ENCODE results near the gene NFILZ. TPM values are rescaled to one million over a fixed set of nuclear protein-coding genes. Genes with fewer than 3 reads are reported as not detected.
"Not testable (repeated sequence)": the region's sequence is repeated elsewhere in the genome, so short reads cannot be mapped to it uniquely, and the experiment has no call there.

The NFILZ gene
- total RNA-seq, 6 donors from 2014 or later: not detected

- Histone ChIP-seq H3K36me3 (no peaks in the 10 kb centered on the region), H3K27ac (no peak overlapping the region), H3K9me3 (no peaks in the 10 kb centered on the region), H3K4me1 (peaks cover 4 to 20% (median 8%) of the 10 kb centered on the region in 4 donors), H3K27me3 (no peaks in the 10 kb centered on the region), H3K4me3 (no peak overlapping the region)
- DNase-seq (no peak), ATAC-seq (ENCODE audit: low FRiP score in 2 of 2) (no peak)
- WGBS, 2 donors: 24 to 31% methylated on average over 6 of the region's 6 CpGs
- TF ChIP-seq POLR2A (IDR thresholded peaks at IDR 0.05): no peak
- no peak for TF ChIP-seq EP300 (IDR thresholded peaks at IDR 0.05)
- no peak for TF ChIP-seq CTCF (IDR thresholded peaks at IDR 0.05)
- no peak for TF ChIP-seq POLR2AphosphoS5 (IDR thresholded peaks at IDR 0.05)
These were observed 15.4 kb upstream of the NFILZ start for GRCh38 chr19:8615024-8615423.

- peak; percentile 67 to 76 for ATAC-seq (ENCODE audit: low FRiP score in 2 of 2)
- 30 to 36% methylated on average over 22 to 23 of the region's 23 CpGs for WGBS, 2 donors
- TF ChIP-seq CTCF (IDR thresholded peaks at IDR 0.05): peak; percentile 67 to 92 (median 76)
- no peak for TF ChIP-seq POLR2AphosphoS5 (IDR thresholded peaks at IDR 0.05)
- H3K9me3 ChIP-seq: no peaks in the 10 kb centered on the region
- no peak overlapping the region for H3K27ac ChIP-seq
- peak in 1 of 2 donors; percentile 75 for DNase-seq
- H3K27me3 ChIP-seq: no peaks in the 10 kb centered on the region
- H3K4me3 ChIP-seq: no peak overlapping the region
- H3K4me1 ChIP-seq: peaks cover 0 to 11% (median 5%) of the 10 kb centered on the region in 4 donors
- no peaks in the 10 kb centered on the region for H3K36me3 ChIP-seq
These were observed 14.4 kb upstream of the NFILZ start for GRCh38 chr19:8615813-8616596.

- Histone ChIP-seq H3K9me3 (no peaks in the 10 kb centered on the region), H3K36me3 (no peaks in the 10 kb centered on the region), H3K4me1 (peaks cover 0 to 4% (median 0%) of the 10 kb centered on the region in 4 donors), H3K27ac (no peak overlapping the region), H3K27me3 (no peaks in the 10 kb centered on the region), H3K4me3 (no peak overlapping the region)
- TF ChIP-seq CTCF (IDR thresholded peaks at IDR 0.05) (no peak), POLR2A (IDR thresholded peaks at IDR 0.05) (no peak), EP300 (IDR thresholded peaks at IDR 0.05) (no peak), POLR2AphosphoS5 (IDR thresholded peaks at IDR 0.05) (no peak)
- WGBS, 2 donors: 68 to 85% methylated on average over 6 of the region's 6 CpGs
- ATAC-seq (ENCODE audit: low FRiP score in 2 of 2): no peak
- DNase-seq: no peak
These were observed 13.6 kb upstream of the NFILZ start for GRCh38 chr19:8616861-8617260.

- DNase-seq; H3K4me1 ChIP-seq; H3K4me3 ChIP-seq; H3K9me3 ChIP-seq; ATAC-seq (ENCODE audit: low FRiP score in 2 of 2); H3K27ac ChIP-seq; H3K36me3 ChIP-seq; H3K27me3 ChIP-seq: not testable (repeated sequence)
- 78 to 83% methylated on average over 12 to 15 of the region's 15 CpGs for WGBS, 2 donors
These were observed 13.1 kb upstream of the NFILZ start for GRCh38 chr19:8617325-8617724.

GRCh38 chr19:8617984-8618383, 12.4 kb upstream of the NFILZ start:
- Histone ChIP-seq H3K9me3 (no peaks in the 10 kb centered on the region), H3K4me1 (no peaks in the 10 kb centered on the region), H3K4me3 (no peak overlapping the region), H3K36me3 (no peaks in the 10 kb centered on the region), H3K27ac (no peak overlapping the region), H3K27me3 (no peaks in the 10 kb centered on the region)
- DNase-seq (no peak), ATAC-seq (ENCODE audit: low FRiP score in 2 of 2) (no peak)
- WGBS, 2 donors: 77 to 79% methylated on average over 4 of the region's 4 CpGs
- TF ChIP-seq EP300 (IDR thresholded peaks at IDR 0.05) (no peak), POLR2A (IDR thresholded peaks at IDR 0.05) (no peak), CTCF (IDR thresholded peaks at IDR 0.05) (no peak), POLR2AphosphoS5 (IDR thresholded peaks at IDR 0.05) (no peak)
